Liver (tissue), 3 donors: ENCODE measurements around the gene SLC27A6.

Source experiments
- RAD21 ChIP-seq, 2 donors: IDR thresholded peaks; 2 replicates each; pipeline ENCODE4 v1.6.1; 2016; ENCODE audit warnings: antibody characterized with exemption in 2 of 2, mild to moderate bottlenecking in 2 of 2
- TAF1 ChIP-seq: conservative IDR thresholded peaks from 2 replicates; pipeline ENCODE4 v1.6.1; 2016; ENCODE audit warnings: antibody characterized with exemption, mild to moderate bottlenecking
- TF ChIP-seq, protein P1 (sequence below): fragments of 150-350 bp; IDR thresholded peaks from 2 replicates; pipeline ENCODE4 v1.5.1; 2017; ENCODE audit warnings: improper control_type of control experiment, low read depth, low read length; ENCODE audit not compliant: missing input control
- TF ChIP-seq, protein P2 (sequence below): IDR thresholded peaks from 2 replicates; pipeline ENCODE4 v1.6.1; 2016; ENCODE audit warnings: antibody characterized with exemption
- TF ChIP-seq, protein P3 (sequence below): IDR thresholded peaks from 2 replicates; pipeline ENCODE4 v1.6.1; 2016; ENCODE audit warnings: antibody characterized with exemption, mild to moderate bottlenecking
- TF ChIP-seq, protein P4 (sequence below): IDR thresholded peaks from 2 replicates; pipeline ENCODE4 v1.6.1; 2016; ENCODE audit warnings: antibody characterized with exemption
- donor health status: healthy.
- donor health status: healthy.

DNA sequence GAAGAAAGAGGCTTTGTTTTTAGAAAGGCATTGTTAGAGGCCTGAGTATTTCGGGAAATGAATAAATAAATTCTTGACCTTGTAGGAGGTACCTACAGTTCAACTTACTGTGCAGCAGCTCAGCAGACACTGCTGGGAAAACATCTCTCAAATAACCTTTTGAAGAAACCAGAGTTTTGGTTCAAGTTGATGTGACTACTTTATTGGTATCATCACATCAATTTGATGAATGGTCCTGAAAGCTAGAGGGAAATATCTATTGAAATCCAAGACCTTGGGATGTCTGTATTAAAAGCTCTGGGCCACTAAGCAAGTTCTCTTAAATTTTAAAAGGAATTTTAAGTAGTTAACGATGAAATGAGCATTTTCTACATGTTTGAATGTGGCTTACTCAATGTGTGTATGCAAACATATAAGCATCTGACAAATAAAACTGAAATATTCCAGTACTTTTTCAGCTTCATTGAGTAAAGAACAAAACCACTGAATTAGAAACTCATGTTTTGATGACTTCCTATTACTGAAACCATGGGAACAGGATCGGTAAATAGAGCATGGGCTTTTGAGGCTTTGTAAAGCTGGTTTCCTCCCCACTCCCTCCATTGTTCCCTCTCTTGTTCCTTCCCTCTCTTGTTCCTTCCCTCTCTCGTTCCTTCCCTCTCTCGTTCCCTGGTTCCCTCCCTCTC lies 36.7 kb downstream of the SLC27A6 start:
- TF ChIP-seq, protein P1, sequence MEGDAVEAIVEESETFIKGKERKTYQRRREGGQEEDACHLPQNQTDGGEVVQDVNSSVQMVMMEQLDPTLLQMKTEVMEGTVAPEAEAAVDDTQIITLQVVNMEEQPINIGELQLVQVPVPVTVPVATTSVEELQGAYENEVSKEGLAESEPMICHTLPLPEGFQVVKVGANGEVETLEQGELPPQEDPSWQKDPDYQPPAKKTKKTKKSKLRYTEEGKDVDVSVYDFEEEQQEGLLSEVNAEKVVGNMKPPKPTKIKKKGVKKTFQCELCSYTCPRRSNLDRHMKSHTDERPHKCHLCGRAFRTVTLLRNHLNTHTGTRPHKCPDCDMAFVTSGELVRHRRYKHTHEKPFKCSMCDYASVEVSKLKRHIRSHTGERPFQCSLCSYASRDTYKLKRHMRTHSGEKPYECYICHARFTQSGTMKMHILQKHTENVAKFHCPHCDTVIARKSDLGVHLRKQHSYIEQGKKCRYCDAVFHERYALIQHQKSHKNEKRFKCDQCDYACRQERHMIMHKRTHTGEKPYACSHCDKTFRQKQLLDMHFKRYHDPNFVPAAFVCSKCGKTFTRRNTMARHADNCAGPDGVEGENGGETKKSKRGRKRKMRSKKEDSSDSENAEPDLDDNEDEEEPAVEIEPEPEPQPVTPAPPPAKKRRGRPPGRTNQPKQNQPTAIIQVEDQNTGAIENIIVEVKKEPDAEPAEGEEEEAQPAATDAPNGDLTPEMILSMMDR: no peak
- TF ChIP-seq, protein P2, sequence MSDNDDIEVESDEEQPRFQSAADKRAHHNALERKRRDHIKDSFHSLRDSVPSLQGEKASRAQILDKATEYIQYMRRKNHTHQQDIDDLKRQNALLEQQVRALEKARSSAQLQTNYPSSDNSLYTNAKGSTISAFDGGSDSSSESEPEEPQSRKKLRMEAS: no peak
- TF ChIP-seq, protein P3, sequence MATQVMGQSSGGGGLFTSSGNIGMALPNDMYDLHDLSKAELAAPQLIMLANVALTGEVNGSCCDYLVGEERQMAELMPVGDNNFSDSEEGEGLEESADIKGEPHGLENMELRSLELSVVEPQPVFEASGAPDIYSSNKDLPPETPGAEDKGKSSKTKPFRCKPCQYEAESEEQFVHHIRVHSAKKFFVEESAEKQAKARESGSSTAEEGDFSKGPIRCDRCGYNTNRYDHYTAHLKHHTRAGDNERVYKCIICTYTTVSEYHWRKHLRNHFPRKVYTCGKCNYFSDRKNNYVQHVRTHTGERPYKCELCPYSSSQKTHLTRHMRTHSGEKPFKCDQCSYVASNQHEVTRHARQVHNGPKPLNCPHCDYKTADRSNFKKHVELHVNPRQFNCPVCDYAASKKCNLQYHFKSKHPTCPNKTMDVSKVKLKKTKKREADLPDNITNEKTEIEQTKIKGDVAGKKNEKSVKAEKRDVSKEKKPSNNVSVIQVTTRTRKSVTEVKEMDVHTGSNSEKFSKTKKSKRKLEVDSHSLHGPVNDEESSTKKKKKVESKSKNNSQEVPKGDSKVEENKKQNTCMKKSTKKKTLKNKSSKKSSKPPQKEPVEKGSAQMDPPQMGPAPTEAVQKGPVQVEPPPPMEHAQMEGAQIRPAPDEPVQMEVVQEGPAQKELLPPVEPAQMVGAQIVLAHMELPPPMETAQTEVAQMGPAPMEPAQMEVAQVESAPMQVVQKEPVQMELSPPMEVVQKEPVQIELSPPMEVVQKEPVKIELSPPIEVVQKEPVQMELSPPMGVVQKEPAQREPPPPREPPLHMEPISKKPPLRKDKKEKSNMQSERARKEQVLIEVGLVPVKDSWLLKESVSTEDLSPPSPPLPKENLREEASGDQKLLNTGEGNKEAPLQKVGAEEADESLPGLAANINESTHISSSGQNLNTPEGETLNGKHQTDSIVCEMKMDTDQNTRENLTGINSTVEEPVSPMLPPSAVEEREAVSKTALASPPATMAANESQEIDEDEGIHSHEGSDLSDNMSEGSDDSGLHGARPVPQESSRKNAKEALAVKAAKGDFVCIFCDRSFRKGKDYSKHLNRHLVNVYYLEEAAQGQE: no peak
- TF ChIP-seq RAD21 (IDR thresholded peaks at IDR 0.05) (no peak), TAF1 (no peak)
- TF ChIP-seq, protein P4, sequence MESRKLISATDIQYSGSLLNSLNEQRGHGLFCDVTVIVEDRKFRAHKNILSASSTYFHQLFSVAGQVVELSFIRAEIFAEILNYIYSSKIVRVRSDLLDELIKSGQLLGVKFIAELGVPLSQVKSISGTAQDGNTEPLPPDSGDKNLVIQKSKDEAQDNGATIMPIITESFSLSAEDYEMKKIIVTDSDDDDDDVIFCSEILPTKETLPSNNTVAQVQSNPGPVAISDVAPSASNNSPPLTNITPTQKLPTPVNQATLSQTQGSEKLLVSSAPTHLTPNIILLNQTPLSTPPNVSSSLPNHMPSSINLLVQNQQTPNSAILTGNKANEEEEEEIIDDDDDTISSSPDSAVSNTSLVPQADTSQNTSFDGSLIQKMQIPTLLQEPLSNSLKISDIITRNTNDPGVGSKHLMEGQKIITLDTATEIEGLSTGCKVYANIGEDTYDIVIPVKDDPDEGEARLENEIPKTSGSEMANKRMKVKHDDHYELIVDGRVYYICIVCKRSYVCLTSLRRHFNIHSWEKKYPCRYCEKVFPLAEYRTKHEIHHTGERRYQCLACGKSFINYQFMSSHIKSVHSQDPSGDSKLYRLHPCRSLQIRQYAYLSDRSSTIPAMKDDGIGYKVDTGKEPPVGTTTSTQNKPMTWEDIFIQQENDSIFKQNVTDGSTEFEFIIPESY: no peak
